IMR-90 (cell line): Measurements from ENCODE around the gene CFAP43. TPM values are rescaled to one million over a fixed set of nuclear protein-coding genes. Genes with fewer than 3 reads are reported as not detected.

Experiments used
- ATAC-seq: fragments of 200-7000 bp; cut with Tn5 transposase; 2 replicates; pipeline ENCODE4 v1.9.1; 2020; ENCODE audit warnings: low read depth, mild to moderate bottlenecking, moderate library complexity
- BruUV-seq: library from RNA; stranded (reverse); fragments of 400-500 nt; replicated peaks from 2 replicates; lab custom pipeline; 2021; lab: Mats Ljungman, UMichigan
- CTCF ChIA-PET: fragments of 300-600 bp; formaldehyde crosslinking; extraction: SDS; loops from one replicate; lab custom pipeline; 2021; ENCODE audit warnings: antibody characterized with exemption; lab: Yijun Ruan, JAX
- POLR2A ChIA-PET: fragments of 300-600 bp; sonication (Branson Sonifier 250); formaldehyde crosslinking; loops from one replicate; lab custom pipeline; 2022; ENCODE audit warnings: antibody characterized with exemption; ENCODE audit not compliant: unreplicated experiment; lab: Charles Lee
- DNase-seq: peaks from one replicate; pipeline ENCODE4 v3.0.0; 2013
- H2AFZ ChIP-seq: replicated peaks from 2 replicates; pipeline ENCODE3; 2013; ENCODE audit warnings: low read length, mild to moderate bottlenecking; ENCODE audit not compliant: poor library complexity
- H2AK5ac ChIP-seq: 2 replicates; pipeline ENCODE4 v1.6.1; 2013; ENCODE audit warnings: low read depth, low read length, inconsistent platforms
- H2AK9ac ChIP-seq: replicated peaks from 2 replicates; pipeline ENCODE3; 2013; ENCODE audit warnings: mild to moderate bottlenecking, low read depth, low read length, moderate library complexity; ENCODE audit not compliant: poor library complexity
- H2BK120ac ChIP-seq: 2 replicates; pipeline ENCODE4 v1.6.1; 2013; ENCODE audit warnings: low read depth, low read length, inconsistent platforms
- H2BK15ac ChIP-seq: 3 replicates; pipeline ENCODE4 v1.6.1; 2013; ENCODE audit warnings: low read depth, low read length, inconsistent platforms
- H2BK20ac ChIP-seq: 2 replicates; pipeline ENCODE4 v1.6.1; 2013; ENCODE audit warnings: low read depth, mild to moderate bottlenecking, inconsistent platforms, low read length, moderate library complexity
- H2BK5ac ChIP-seq: 2 replicates; pipeline ENCODE4 v1.6.1; 2013; ENCODE audit warnings: mild to moderate bottlenecking, low read depth, low read length, inconsistent platforms; ENCODE audit not compliant: poor library complexity, severe bottlenecking
- H3K14ac ChIP-seq: replicated peaks from 2 replicates; pipeline ENCODE4 v1.6.1; 2013; ENCODE audit warnings: low read depth, low read length, inconsistent platforms
- H3K18ac ChIP-seq: 2 replicates; pipeline ENCODE4 v1.6.1; 2013; ENCODE audit warnings: low read depth, low read length, control low read depth
- H3K23ac ChIP-seq: 2 replicates; pipeline ENCODE4 v1.6.1; 2013; ENCODE audit warnings: low read depth, low read length, inconsistent platforms
- H3K27ac ChIP-seq: 2 replicates; pipeline ENCODE4 v1.5.1; 2013; ENCODE audit warnings: mild to moderate bottlenecking, control low read depth, low read length; ENCODE audit not compliant: insufficient read depth
- H3K27me3 ChIP-seq: 2 replicates; pipeline ENCODE4 v1.6.1; 2013; ENCODE audit warnings: low read length; ENCODE audit not compliant: control insufficient read depth, insufficient read depth
- H3K36me3 ChIP-seq: 2 replicates; pipeline ENCODE4 v1.6.1; 2013; ENCODE audit warnings: low read length, mixed read lengths; ENCODE audit not compliant: control insufficient read depth, insufficient read depth
- H3K4ac ChIP-seq: 2 replicates; pipeline ENCODE4 v1.6.1; 2013; ENCODE audit warnings: low read depth, low read length, inconsistent platforms
- H3K4me1 ChIP-seq: 2 replicates; pipeline ENCODE4 v1.6.1; 2013; ENCODE audit warnings: low read length, mixed read lengths; ENCODE audit not compliant: control insufficient read depth, insufficient read depth
- H3K4me2 ChIP-seq: 2 replicates; pipeline ENCODE4 v1.6.1; 2013; ENCODE audit warnings: low read depth, mild to moderate bottlenecking, control low read depth, low read length, moderate library complexity
- H3K4me3 ChIP-seq: 2 replicates; pipeline ENCODE4 v1.5.1; 2013; ENCODE audit warnings: low read depth, mild to moderate bottlenecking, control low read depth, low read length, moderate library complexity; ENCODE audit not compliant: insufficient read depth
- H3K56ac ChIP-seq: 2 replicates; pipeline ENCODE4 v1.6.1; 2013; ENCODE audit warnings: low read length, inconsistent platforms; ENCODE audit not compliant: insufficient read depth; ENCODE audit errors: extremely low read depth
- H3K79me1 ChIP-seq, 2 experiments: 2 replicates each; pipeline ENCODE4 v1.6.1; 2013; ENCODE audit warnings: low read length in 2 of 2, inconsistent platforms in 1 of 2, low read depth in 1 of 2
- H3K9ac ChIP-seq: 2 replicates; pipeline ENCODE4 v1.6.1; 2013; ENCODE audit warnings: low read depth, low read length, control low read depth
- H3K9me1 ChIP-seq: 2 replicates; pipeline ENCODE4 v1.6.1; 2013; ENCODE audit warnings: low read length, inconsistent platforms; ENCODE audit not compliant: insufficient read depth
- H3K9me3 ChIP-seq: 2 replicates; pipeline ENCODE4 v1.6.1; 2013; ENCODE audit warnings: low read length; ENCODE audit not compliant: control insufficient read depth, insufficient read depth
- H4K20me1 ChIP-seq: 2 replicates; pipeline ENCODE4 v1.6.1; 2013; ENCODE audit warnings: low read length, inconsistent platforms; ENCODE audit not compliant: insufficient read depth
- H4K5ac ChIP-seq: 2 replicates; pipeline ENCODE4 v1.6.1; 2013; ENCODE audit warnings: mild to moderate bottlenecking, low read depth, low read length, control low read depth
- H4K8ac ChIP-seq, 2 experiments: 2 replicates each; pipeline ENCODE4 v1.6.1; 2013; ENCODE audit warnings: low read depth in 2 of 2, low read length in 2 of 2, control low read depth in 1 of 2, inconsistent platforms in 1 of 2
- H4K91ac ChIP-seq: 2 replicates; pipeline ENCODE4 v1.6.1; 2013; ENCODE audit warnings: low read depth, low read length, inconsistent platforms; ENCODE audit not compliant: insufficient read depth
- BHLHE40 ChIP-seq: fragments of 150-350 bp; IDR thresholded peaks from 2 replicates; pipeline ENCODE4 v1.6.1; 2016; ENCODE audit warnings: mild to moderate bottlenecking, low read depth, low read length
- CEBPB ChIP-seq: IDR thresholded peaks from 2 replicates; pipeline ENCODE4 v1.6.1; 2012; ENCODE audit warnings: low read depth, low read length, improper control_type of control experiment
- FOS ChIP-seq: fragments of 150-350 bp; IDR thresholded peaks from 2 replicates; pipeline ENCODE4 v1.6.1; 2016; ENCODE audit warnings: low read depth, low read length
- NFE2L2 ChIP-seq: fragments of 150-350 bp; IDR thresholded peaks from 2 replicates; pipeline ENCODE4 v1.6.1; 2016; ENCODE audit warnings: low read depth, mild to moderate bottlenecking, low read length
- RAD21 ChIP-seq: IDR thresholded peaks from 2 replicates; pipeline ENCODE4 v1.6.1; 2012; ENCODE audit warnings: low read length, improper control_type of control experiment
- SMC3 ChIP-seq: fragments of 150-350 bp; IDR thresholded peaks from 2 replicates; pipeline ENCODE4 v1.6.1; 2016; ENCODE audit warnings: low read depth, mild to moderate bottlenecking, antibody characterized with exemption, low read length, moderate library complexity
- dilution Hi-C: fragments of 300-500 bp; cut with HindIII; formaldehyde crosslinking; loops from one replicate; pipeline ENCODE4 v1.14.3; 2018; ENCODE audit warnings: low sequenced_read_pairs; ENCODE audit not compliant: unreplicated experiment
- in situ Hi-C: fragments of 300-500 bp; cut with MboI; formaldehyde crosslinking; loops from 3 replicates; pipeline ENCODE4 v1.14.3; 2019; ENCODE audit warnings: low sequenced_read_pairs, inconsistent platforms, mixed read lengths
- intact Hi-C: fragments of 100-400 bp; cut with micrococcal nuclease; formaldehyde crosslinking; loops from 2 replicates; pipeline ENCODE4 v1.10.0; 2022
- polyA plus RNA-seq, 3 experiments: library from polyadenylated mRNA; depleted of rRNA; stranded (reverse); fragments of >200 nt; gene quantifications; 2 replicates each; pipeline ENCODE4 v1.2.3, GENCODE V29; 2012; ENCODE audit warnings: low replicate concordance in 1 of 3
- total RNA-seq: library from RNA; depleted of rRNA; stranded (reverse); fragments of >200 nt; gene quantifications from 2 replicates; pipeline ENCODE4 v1.2.3, GENCODE V29; 2012

The CFAP43 gene
- total and polyA plus RNA-seq, 2 of the 4 experiments (the other 2 are of a cell fraction): under 0.01 to 0.05 TPM

DNA sequence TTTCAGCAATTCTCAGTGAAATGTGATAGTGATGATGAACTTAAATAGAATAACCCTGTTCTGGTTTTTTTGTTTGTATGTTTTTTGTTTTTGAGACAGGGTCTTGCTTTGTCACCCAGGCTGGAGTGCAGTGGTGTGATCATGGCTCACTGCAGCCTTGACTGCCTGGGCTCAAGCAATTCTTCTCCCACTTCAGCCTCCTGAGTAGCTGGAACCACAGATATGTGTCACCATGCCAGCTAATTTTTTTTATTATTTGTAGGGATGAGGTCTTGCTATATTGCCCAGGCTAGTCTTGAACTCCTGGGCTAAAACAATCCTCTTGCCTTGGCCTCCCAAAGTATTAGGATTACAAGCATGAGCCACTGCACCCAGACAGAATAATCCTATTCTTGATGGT is 132.2 kb downstream of the CFAP43 start:
- Histone ChIP-seq H3K36me3 (no peaks in the 10 kb centered on the region), H3K4me1 (peaks cover 2% of the 10 kb centered on the region; the same call in 1 of the 2 replicates), H3K4ac (peak overlapping the region; percentile 10; the same call in 1 of the 2 replicates), H2BK5ac (no peak overlapping the region), H3K18ac (no peak overlapping the region), H2AK5ac (no peak overlapping the region), H2AFZ (no peak overlapping the region), H2AK9ac (no peak overlapping the region), H4K91ac (no peak overlapping the region), H4K20me1 (no peaks in the 10 kb centered on the region), H3K4me2 (no peak overlapping the region), H4K5ac (no peak overlapping the region), H3K9me3 (no peaks in the 10 kb centered on the region), H3K4me3 (no peak overlapping the region), H3K14ac (no peak overlapping the region), H2BK120ac (peak overlapping the region; percentile 57; the same call in 1 of the 2 replicates), H3K56ac (no peak overlapping the region), H3K27ac (no peak overlapping the region), H3K9ac (no peak overlapping the region), H2BK20ac (no peak overlapping the region), H3K9me1 (peaks cover 3% of the 10 kb centered on the region; the same call in 1 of the 2 replicates), H2BK15ac (no peak overlapping the region), H4K8ac (peak overlapping the region in 1 of 2 experiments; percentile 36; a peak in 1 of 4 replicates), H3K27me3 (no peaks in the 10 kb centered on the region), H3K23ac (no peak overlapping the region), H3K79me1 (no peaks in the 10 kb centered on the region)
- TF ChIP-seq NFE2L2 (no peak), SMC3 (no peak), RAD21 (no peak), CEBPB (no peak), FOS (no peak), BHLHE40 (no peak)
- CTCF ChIA-PET: interaction anchor here (0.6 to 1.0 kb wide), 2 partner anchors 12 to 28 kb away, joined by 3 read pairs; no protein-coding TSS in a partner anchor
- no TSS peak for BruUV-seq
- in situ Hi-C loops: no loop called here
- ATAC-seq (no peak), DNase-seq (peak; percentile 23)
- dilution Hi-C loops: no loop called here
- intact Hi-C loops: no loop called here
- POLR2A ChIA-PET: interaction anchor here (0.6 kb wide), 2 partner anchors 8 to 9 kb away, joined by 3 to 9 read pairs; no protein-coding TSS in a partner anchor
